GM23338 (cell line): ENCODE data around the gene LRATD1. TPM values are rescaled to one million over a fixed set of nuclear protein-coding genes. Genes with fewer than 3 reads are reported as not detected.

ENCODE experiments used
- ATAC-seq: fragments of 200-7000 bp; cut with Tn5 transposase; 3 replicates; pipeline ENCODE4 v1.9.1; 2020
- DNase-seq: peaks from one replicate; pipeline ENCODE4 v3.0.0-alpha.2; 2015; ENCODE audit warnings: low spot score
- H2AFZ ChIP-seq: fragments of 200-600 bp; sonication (generic); 2 replicates; pipeline ENCODE4 v1.8.0; 2016; ENCODE audit warnings: antibody characterized with exemption, mild to moderate bottlenecking, moderate library complexity
- H3F3A ChIP-seq: fragments of 200-600 bp; sonication (generic); replicated peaks from 2 replicates; pipeline ENCODE4 v1.8.0; 2017; ENCODE audit warnings: antibody characterized with exemption, mixed run types, low read depth
- H3K27ac ChIP-seq: fragments of 200-600 bp; sonication (generic); 2 replicates; pipeline ENCODE4 v1.6.1; 2016; ENCODE audit warnings: low read depth
- H3K27me3 ChIP-seq: fragments of 200-600 bp; sonication (generic); 2 replicates; pipeline ENCODE4 v1.8.0; 2016; ENCODE audit warnings: mild to moderate bottlenecking, mixed run types, moderate library complexity; ENCODE audit not compliant: insufficient read depth
- H3K36me3 ChIP-seq: fragments of 200-600 bp; sonication (generic); 2 replicates; pipeline ENCODE4 v1.8.0; 2016; ENCODE audit warnings: mild to moderate bottlenecking; ENCODE audit not compliant: insufficient read depth
- H3K4me1 ChIP-seq: fragments of 200-600 bp; sonication (generic); 2 replicates; pipeline ENCODE4 v1.8.0; 2016; ENCODE audit warnings: mild to moderate bottlenecking, moderate library complexity; ENCODE audit not compliant: insufficient read depth
- H3K4me2 ChIP-seq: fragments of 200-600 bp; sonication (generic); 2 replicates; pipeline ENCODE4 v1.7.1; 2017; ENCODE audit warnings: mixed run types
- H3K4me3 ChIP-seq: fragments of 200-600 bp; sonication (generic); 2 replicates; pipeline ENCODE4 v1.6.1; 2016; ENCODE audit warnings: mixed run types
- H3K79me2 ChIP-seq: fragments of 200-600 bp; sonication (generic); replicated peaks from 2 replicates; pipeline ENCODE4 v1.8.0; 2017; ENCODE audit warnings: mild to moderate bottlenecking; ENCODE audit not compliant: insufficient read depth
- H3K9me2 ChIP-seq: fragments of 200-600 bp; sonication (generic); 2 replicates; pipeline ENCODE4 v1.8.0; 2017; ENCODE audit not compliant: insufficient read depth
- H4K20me1 ChIP-seq: fragments of 200-600 bp; sonication (generic); replicated peaks from 2 replicates; pipeline ENCODE4 v1.8.0; 2017; ENCODE audit warnings: mild to moderate bottlenecking; ENCODE audit not compliant: insufficient read depth
- H3K27ac Mint-ChIP-seq: 2 replicates; pipeline ENCODE4 v1.8.0; 2020; ENCODE audit warnings: inconsistent platforms, mild to moderate bottlenecking, moderate library complexity, mixed read lengths
- H3K27me3 Mint-ChIP-seq: 3 replicates; pipeline ENCODE4 v1.8.0; 2022; ENCODE audit warnings: low read depth, mild to moderate bottlenecking, moderate library complexity, mixed read lengths, inconsistent platforms; ENCODE audit not compliant: insufficient read depth, poor library complexity
- H3K36me3 Mint-ChIP-seq: 3 replicates; pipeline ENCODE4 v1.8.0; 2021; ENCODE audit warnings: low read depth, mild to moderate bottlenecking, inconsistent platforms, moderate library complexity, mixed read lengths
- H3K4me1 Mint-ChIP-seq: 3 replicates; pipeline ENCODE4 v1.8.0; 2020; ENCODE audit warnings: mild to moderate bottlenecking, inconsistent platforms, mixed read lengths
- H3K4me3 Mint-ChIP-seq: 3 replicates; pipeline ENCODE4 v1.8.0; 2021; ENCODE audit warnings: moderate library complexity, mild to moderate bottlenecking, inconsistent platforms, mixed read lengths
- H3K9me3 Mint-ChIP-seq: 3 replicates; pipeline ENCODE4 v1.8.0; 2020; ENCODE audit warnings: moderate library complexity, mild to moderate bottlenecking, inconsistent platforms, mixed read lengths
- CREB1 ChIP-seq: fragments of 250-450 bp; sonication (Bioruptor Pico); IDR thresholded peaks from 2 replicates; pipeline ENCODE4 v1.5.0; 2020; ENCODE audit warnings: low read depth, mild to moderate bottlenecking, moderate library complexity
- EZH2 ChIP-seq: fragments of 200-600 bp; sonication (generic); IDR thresholded peaks from one replicate; pipeline ENCODE4 v1.8.0; 2017; ENCODE audit warnings: antibody characterized with exemption, mild to moderate bottlenecking, low read depth; ENCODE audit not compliant: unreplicated experiment
- EZH2phosphoT487 ChIP-seq: fragments of 200-600 bp; sonication (generic); IDR thresholded peaks from one replicate; pipeline ENCODE4 v1.8.1; 2018; ENCODE audit warnings: antibody characterized with exemption; ENCODE audit not compliant: unreplicated experiment
- JUNB ChIP-seq: IDR thresholded peaks from one replicate; pipeline ENCODE4 v1.6.1; 2016; ENCODE audit warnings: antibody characterized with exemption; ENCODE audit not compliant: unreplicated experiment
- STAT1 ChIP-seq: IDR thresholded peaks from one replicate; pipeline ENCODE4 v1.6.1; 2016; ENCODE audit warnings: antibody characterized with exemption; ENCODE audit not compliant: unreplicated experiment
- polyA plus RNA-seq: library from polyadenylated mRNA; unstranded; fragments of >200 nt; fragmentation: Nextera tagmentation; extraction: Ambion mirVana; gene quantifications from 2 replicates; pipeline ENCODE4 v1.2.1, GENCODE V29; 2016
- total RNA-seq: library from RNA; depleted of rRNA; stranded (reverse); fragments of >200 nt; shearing (Covaris generic); gene quantifications from 2 replicates; pipeline ENCODE4 v1.2.3, GENCODE V29; 2014
- TF ChIP-seq, protein P1 (sequence below): fragments of 250-450 bp; sonication (Bioruptor Pico); IDR thresholded peaks from 2 replicates; pipeline ENCODE4 v1.5.0; 2020; ENCODE audit warnings: mild to moderate bottlenecking, moderate library complexity
- TF ChIP-seq, protein P2 (sequence below): IDR thresholded peaks from 2 replicates; pipeline ENCODE4 v1.6.1; 2016; ENCODE audit warnings: antibody characterized with exemption
- TF ChIP-seq, protein P3 (sequence below): IDR thresholded peaks from one replicate; pipeline ENCODE4 v1.6.1; 2018; ENCODE audit warnings: antibody characterized with exemption; ENCODE audit not compliant: unreplicated experiment

Gene LRATD1
- total and polyA plus RNA-seq, 2 experiments from 2014 or later = 2.7 to 5.7 TPM

DNA sequence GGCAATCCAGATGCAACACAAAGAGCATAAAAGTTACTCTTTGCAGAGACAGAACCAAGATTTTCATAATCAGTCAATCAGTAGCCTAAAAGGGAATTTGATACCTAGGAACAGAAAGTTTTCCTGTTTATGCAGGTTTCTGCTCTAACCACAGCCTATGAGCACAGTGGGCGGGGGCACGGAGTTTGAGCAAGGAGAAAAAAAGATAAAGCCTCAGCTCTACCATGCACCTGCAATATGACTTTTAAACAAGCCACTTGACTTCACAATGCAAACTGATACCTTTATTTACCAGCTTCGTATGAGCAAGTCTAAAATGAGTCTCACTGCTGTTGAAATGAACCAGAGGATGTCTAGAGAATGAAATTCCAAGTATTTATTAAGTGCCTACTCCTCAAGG is 5.6 kb upstream of the LRATD1 start:
- Histone ChIP-seq H3K36me3 (no peaks in the 10 kb centered on the region), H3K27ac (no peak overlapping the region), H3K27me3 (peaks cover 25% of the 10 kb centered on the region), H3K4me3 (no peak overlapping the region), H3K9me2 (peaks cover 4% of the 10 kb centered on the region; the same call in 1 of the 2 replicates), H3K4me2 (no peak overlapping the region), H3K4me1 (peaks cover 7% of the 10 kb centered on the region; the same call in 1 of the 2 replicates), H4K20me1 (no peaks in the 10 kb centered on the region), H3F3A (no peaks in the 10 kb centered on the region), H2AFZ (no peak overlapping the region), H3K79me2 (no peaks in the 10 kb centered on the region)
- Mint-ChIP-seq H3K4me3 (no peak overlapping the region), H3K27ac (no peak overlapping the region), H3K36me3 (no peaks in the 10 kb centered on the region), H3K4me1 (peaks cover 6% of the 10 kb centered on the region; the same call in 2 of the 3 replicates), H3K9me3 (no peaks in the 10 kb centered on the region), H3K27me3 (peaks cover 10% of the 10 kb centered on the region)
- TF ChIP-seq CREB1 (CRISPR knock-in tag) = no peak
- DNase-seq (no peak), ATAC-seq (no peak)

DNA sequence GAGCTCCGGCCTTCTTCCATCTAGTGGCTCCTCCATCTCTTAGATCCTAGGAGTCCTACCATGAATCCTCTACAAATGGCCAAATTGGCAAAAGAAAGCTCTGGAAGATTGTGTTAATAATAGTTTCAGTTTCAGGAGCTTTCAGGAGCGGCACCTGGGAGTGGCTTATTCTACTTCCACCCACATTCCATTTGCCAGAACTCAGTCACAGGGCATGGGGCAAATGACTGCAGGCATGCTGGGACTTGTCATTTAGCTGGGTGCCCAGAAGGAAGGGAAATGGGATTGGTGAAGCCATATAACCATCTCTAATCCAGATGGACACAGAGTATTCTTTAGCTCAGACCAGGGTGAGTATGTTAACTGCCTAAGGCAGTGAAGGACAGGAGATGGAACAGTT is 3.6 kb upstream of the LRATD1 start:
- Histone ChIP-seq H3K36me3 (no peaks in the 10 kb centered on the region), H2AFZ (peak overlapping the region; percentile 23; the same call in 1 of the 2 replicates), H3K27me3 (peaks cover 43% of the 10 kb centered on the region), H3K4me2 (no peak overlapping the region), H3K4me3 (no peak overlapping the region), H3F3A (no peaks in the 10 kb centered on the region), H3K4me1 (peaks cover 8% of the 10 kb centered on the region; the same call in 1 of the 2 replicates), H4K20me1 (no peaks in the 10 kb centered on the region), H3K9me2 (no peaks in the 10 kb centered on the region), H3K27ac (no peak overlapping the region), H3K79me2 (no peaks in the 10 kb centered on the region)
- H3K9me3 Mint-ChIP-seq = no peaks in the 10 kb centered on the region
- TF ChIP-seq EZH2 (no peak), JUNB (no peak), STAT1 (no peak), EZH2phosphoT487 (no peak)
- TF ChIP-seq, protein P1, sequence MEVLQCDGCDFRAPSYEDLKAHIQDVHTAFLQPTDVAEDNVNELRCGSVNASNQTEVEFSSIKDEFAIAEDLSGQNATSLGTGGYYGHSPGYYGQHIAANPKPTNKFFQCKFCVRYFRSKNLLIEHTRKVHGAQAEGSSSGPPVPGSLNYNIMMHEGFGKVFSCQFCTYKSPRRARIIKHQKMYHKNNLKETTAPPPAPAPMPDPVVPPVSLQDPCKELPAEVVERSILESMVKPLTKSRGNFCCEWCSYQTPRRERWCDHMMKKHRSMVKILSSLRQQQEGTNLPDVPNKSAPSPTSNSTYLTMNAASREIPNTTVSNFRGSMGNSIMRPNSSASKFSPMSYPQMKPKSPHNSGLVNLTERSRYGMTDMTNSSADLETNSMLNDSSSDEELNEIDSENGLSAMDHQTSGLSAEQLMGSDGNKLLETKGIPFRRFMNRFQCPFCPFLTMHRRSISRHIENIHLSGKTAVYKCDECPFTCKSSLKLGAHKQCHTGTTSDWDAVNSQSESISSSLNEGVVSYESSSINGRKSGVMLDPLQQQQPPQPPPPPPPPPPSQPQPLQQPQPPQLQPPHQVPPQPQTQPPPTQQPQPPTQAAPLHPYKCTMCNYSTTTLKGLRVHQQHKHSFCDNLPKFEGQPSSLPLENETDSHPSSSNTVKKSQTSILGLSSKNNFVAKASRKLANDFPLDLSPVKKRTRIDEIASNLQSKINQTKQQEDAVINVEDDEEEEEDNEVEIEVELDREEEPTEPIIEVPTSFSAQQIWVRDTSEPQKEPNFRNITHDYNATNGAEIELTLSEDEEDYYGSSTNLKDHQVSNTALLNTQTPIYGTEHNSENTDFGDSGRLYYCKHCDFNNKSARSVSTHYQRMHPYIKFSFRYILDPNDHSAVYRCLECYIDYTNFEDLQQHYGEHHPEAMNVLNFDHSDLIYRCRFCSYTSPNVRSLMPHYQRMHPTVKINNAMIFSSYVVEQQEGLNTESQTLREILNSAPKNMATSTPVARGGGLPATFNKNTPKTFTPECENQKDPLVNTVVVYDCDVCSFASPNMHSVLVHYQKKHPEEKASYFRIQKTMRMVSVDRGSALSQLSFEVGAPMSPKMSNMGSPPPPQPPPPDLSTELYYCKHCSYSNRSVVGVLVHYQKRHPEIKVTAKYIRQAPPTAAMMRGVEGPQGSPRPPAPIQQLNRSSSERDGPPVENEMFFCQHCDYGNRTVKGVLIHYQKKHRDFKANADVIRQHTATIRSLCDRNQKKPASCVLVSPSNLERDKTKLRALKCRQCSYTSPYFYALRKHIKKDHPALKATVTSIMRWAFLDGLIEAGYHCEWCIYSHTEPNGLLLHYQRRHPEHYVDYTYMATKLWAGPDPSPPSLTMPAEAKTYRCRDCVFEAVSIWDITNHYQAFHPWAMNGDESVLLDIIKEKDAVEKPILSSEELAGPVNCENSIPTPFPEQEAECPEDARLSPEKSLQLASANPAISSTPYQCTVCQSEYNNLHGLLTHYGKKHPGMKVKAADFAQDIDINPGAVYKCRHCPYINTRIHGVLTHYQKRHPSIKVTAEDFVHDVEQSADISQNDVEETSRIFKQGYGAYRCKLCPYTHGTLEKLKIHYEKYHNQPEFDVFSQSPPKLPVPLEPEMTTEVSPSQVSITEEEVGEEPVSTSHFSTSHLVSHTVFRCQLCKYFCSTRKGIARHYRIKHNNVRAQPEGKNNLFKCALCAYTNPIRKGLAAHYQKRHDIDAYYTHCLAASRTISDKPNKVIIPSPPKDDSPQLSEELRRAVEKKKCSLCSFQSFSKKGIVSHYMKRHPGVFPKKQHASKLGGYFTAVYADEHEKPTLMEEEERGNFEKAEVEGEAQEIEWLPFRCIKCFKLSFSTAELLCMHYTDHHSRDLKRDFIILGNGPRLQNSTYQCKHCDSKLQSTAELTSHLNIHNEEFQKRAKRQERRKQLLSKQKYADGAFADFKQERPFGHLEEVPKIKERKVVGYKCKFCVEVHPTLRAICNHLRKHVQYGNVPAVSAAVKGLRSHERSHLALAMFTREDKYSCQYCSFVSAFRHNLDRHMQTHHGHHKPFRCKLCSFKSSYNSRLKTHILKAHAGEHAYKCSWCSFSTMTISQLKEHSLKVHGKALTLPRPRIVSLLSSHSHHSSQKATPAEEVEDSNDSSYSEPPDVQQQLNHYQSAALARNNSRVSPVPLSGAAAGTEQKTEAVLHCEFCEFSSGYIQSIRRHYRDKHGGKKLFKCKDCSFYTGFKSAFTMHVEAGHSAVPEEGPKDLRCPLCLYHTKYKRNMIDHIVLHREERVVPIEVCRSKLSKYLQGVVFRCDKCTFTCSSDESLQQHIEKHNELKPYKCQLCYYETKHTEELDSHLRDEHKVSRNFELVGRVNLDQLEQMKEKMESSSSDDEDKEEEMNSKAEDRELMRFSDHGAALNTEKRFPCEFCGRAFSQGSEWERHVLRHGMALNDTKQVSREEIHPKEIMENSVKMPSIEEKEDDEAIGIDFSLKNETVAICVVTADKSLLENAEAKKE (CRISPR knock-in tag) = no peak
- TF ChIP-seq, protein P2, sequence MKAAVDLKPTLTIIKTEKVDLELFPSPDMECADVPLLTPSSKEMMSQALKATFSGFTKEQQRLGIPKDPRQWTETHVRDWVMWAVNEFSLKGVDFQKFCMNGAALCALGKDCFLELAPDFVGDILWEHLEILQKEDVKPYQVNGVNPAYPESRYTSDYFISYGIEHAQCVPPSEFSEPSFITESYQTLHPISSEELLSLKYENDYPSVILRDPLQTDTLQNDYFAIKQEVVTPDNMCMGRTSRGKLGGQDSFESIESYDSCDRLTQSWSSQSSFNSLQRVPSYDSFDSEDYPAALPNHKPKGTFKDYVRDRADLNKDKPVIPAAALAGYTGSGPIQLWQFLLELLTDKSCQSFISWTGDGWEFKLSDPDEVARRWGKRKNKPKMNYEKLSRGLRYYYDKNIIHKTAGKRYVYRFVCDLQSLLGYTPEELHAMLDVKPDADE = no peak
- TF ChIP-seq, protein P3, sequence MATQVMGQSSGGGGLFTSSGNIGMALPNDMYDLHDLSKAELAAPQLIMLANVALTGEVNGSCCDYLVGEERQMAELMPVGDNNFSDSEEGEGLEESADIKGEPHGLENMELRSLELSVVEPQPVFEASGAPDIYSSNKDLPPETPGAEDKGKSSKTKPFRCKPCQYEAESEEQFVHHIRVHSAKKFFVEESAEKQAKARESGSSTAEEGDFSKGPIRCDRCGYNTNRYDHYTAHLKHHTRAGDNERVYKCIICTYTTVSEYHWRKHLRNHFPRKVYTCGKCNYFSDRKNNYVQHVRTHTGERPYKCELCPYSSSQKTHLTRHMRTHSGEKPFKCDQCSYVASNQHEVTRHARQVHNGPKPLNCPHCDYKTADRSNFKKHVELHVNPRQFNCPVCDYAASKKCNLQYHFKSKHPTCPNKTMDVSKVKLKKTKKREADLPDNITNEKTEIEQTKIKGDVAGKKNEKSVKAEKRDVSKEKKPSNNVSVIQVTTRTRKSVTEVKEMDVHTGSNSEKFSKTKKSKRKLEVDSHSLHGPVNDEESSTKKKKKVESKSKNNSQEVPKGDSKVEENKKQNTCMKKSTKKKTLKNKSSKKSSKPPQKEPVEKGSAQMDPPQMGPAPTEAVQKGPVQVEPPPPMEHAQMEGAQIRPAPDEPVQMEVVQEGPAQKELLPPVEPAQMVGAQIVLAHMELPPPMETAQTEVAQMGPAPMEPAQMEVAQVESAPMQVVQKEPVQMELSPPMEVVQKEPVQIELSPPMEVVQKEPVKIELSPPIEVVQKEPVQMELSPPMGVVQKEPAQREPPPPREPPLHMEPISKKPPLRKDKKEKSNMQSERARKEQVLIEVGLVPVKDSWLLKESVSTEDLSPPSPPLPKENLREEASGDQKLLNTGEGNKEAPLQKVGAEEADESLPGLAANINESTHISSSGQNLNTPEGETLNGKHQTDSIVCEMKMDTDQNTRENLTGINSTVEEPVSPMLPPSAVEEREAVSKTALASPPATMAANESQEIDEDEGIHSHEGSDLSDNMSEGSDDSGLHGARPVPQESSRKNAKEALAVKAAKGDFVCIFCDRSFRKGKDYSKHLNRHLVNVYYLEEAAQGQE = no peak
- H3K27ac Mint-ChIP-seq = no peak overlapping the region
- no peak for DNase-seq
- no peaks in the 10 kb centered on the region for H3K36me3 Mint-ChIP-seq
- H3K4me3 Mint-ChIP-seq = no peak overlapping the region
- peaks cover 12% of the 10 kb centered on the region; the same call in 2 of the 3 replicates for H3K4me1 Mint-ChIP-seq
- H3K27me3 Mint-ChIP-seq = peaks cover 27% of the 10 kb centered on the region
- no peak for ATAC-seq
